BLaER1 (cell line): ENCODE data around the gene PIM3.

Experiments used
- H3K27ac ChIP-seq: shearing (Covaris generic); formaldehyde crosslinking; 2 replicates; pipeline ENCODE4 v1.8.1; 2022
- H3K27me3 ChIP-seq: shearing (Covaris generic); formaldehyde crosslinking; 2 replicates; pipeline ENCODE4 v1.8.1; 2022
- H3K36me3 ChIP-seq: shearing (Covaris generic); formaldehyde crosslinking; 2 replicates; pipeline ENCODE4 v1.8.1; 2022
- H3K4me1 ChIP-seq: shearing (Covaris generic); formaldehyde crosslinking; 2 replicates; pipeline ENCODE4 v1.8.1; 2022
- H3K4me2 ChIP-seq: shearing (Covaris generic); formaldehyde crosslinking; 2 replicates; pipeline ENCODE4 v1.8.1; 2022
- H3K4me3 ChIP-seq: shearing (Covaris generic); formaldehyde crosslinking; 2 replicates; pipeline ENCODE4 v1.8.1; 2022
- H3K9ac ChIP-seq: shearing (Covaris generic); formaldehyde crosslinking; 2 replicates; pipeline ENCODE4 v1.8.1; 2022
- H3K9me3 ChIP-seq: shearing (Covaris generic); formaldehyde crosslinking; 2 replicates; pipeline ENCODE4 v1.8.1; 2022
- H4K20me1 ChIP-seq: shearing (Covaris generic); formaldehyde crosslinking; 2 replicates; pipeline ENCODE4 v1.8.1; 2022
- Cebpa-rat ChIP-seq: shearing (Covaris generic); IDR thresholded peaks from 2 replicates; pipeline ENCODE4 v1.8.1; 2022

The PIM3 gene

GRCh38 chr22:49995361-49996118, 35.0 kb downstream of the PIM3 start:
- H3K36me3 ChIP-seq, result no peaks in the 10 kb centered on the region
- H3K4me1 ChIP-seq, result peaks cover 10% of the 10 kb centered on the region
- H3K27me3 ChIP-seq, result no peaks in the 10 kb centered on the region
- H3K27ac ChIP-seq, result peak overlapping the region; percentile 41; the same call in 1 of the 2 replicates
- H4K20me1 ChIP-seq, result no peaks in the 10 kb centered on the region
- H3K9me3 ChIP-seq, result peaks cover 17% of the 10 kb centered on the region
- TF ChIP-seq Cebpa-rat, result no peak
- no peak overlapping the region for H3K4me2 ChIP-seq
- no peak overlapping the region for H3K9ac ChIP-seq
- H3K4me3 ChIP-seq, result no peak overlapping the region

GRCh38 chr22:49996119-49996517, 35.5 kb downstream of the PIM3 start:
- Histone ChIP-seq H4K20me1 (no peaks in the 10 kb centered on the region), H3K27me3 (no peaks in the 10 kb centered on the region), H3K9ac (no peak overlapping the region), H3K4me3 (no peak overlapping the region), H3K4me2 (no peak overlapping the region), H3K4me1 (peaks cover 10% of the 10 kb centered on the region), H3K27ac (no peak overlapping the region), H3K9me3 (peaks cover 11% of the 10 kb centered on the region), H3K36me3 (no peaks in the 10 kb centered on the region)
- TF ChIP-seq Cebpa-rat, result no peak

DNA sequence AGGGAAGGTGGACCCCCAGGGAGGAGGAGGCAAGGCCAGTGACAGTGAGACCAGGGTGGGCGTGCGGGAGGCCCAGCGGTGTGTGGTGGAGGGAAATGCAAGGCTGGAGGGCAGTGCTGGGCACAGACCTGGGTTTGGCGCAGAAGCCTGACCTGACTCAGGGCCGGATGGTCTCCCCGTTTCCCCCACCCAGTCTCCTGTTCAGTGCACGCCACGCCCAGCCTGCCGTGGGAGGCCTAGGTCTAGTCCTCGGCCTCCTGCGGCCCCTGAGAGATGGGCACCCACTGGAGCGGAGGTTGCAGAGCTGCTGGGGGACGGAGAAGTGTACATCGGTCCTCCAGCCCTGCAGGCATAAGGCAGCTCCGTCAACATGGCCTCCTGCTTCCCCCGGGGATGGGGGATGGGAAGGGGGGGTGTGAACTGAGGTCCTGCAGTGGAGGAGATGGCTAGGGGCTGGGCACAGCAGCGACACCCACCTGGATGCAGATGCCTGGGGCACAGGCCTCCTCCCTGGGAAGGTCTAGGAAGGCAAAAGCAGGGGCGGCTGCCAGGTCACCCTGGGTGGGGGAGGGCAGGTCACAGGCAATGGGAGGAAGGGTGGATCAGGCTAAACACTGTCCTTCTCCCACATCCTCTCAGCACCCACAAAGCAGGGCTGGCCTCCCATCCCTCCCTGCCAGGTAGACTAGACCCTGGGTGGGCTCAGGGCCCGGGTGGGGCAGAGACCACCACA, 36.1 kb downstream of the PIM3 start:
- no peaks in the 10 kb centered on the region for H4K20me1 ChIP-seq
- H3K4me3 ChIP-seq, result no peak overlapping the region
- no peak overlapping the region for H3K27ac ChIP-seq
- peaks cover 5% of the 10 kb centered on the region for H3K9me3 ChIP-seq
- H3K4me1 ChIP-seq, result peaks cover 10% of the 10 kb centered on the region
- H3K27me3 ChIP-seq, result no peaks in the 10 kb centered on the region
- H3K36me3 ChIP-seq, result no peaks in the 10 kb centered on the region
- no peak overlapping the region for H3K4me2 ChIP-seq
- no peak for TF ChIP-seq Cebpa-rat
- no peak overlapping the region for H3K9ac ChIP-seq

- Histone ChIP-seq H3K4me1 (peaks cover 10% of the 10 kb centered on the region), H3K4me3 (no peak overlapping the region), H3K9me3 (no peaks in the 10 kb centered on the region), H3K4me2 (no peak overlapping the region), H4K20me1 (no peaks in the 10 kb centered on the region), H3K9ac (no peak overlapping the region), H3K27ac (no peak overlapping the region), H3K27me3 (no peaks in the 10 kb centered on the region), H3K36me3 (no peaks in the 10 kb centered on the region)
- TF ChIP-seq Cebpa-rat, result no peak
Observed at GRCh38 chr22:49997251-49997599, 36.7 kb downstream of the PIM3 start.

DNA sequence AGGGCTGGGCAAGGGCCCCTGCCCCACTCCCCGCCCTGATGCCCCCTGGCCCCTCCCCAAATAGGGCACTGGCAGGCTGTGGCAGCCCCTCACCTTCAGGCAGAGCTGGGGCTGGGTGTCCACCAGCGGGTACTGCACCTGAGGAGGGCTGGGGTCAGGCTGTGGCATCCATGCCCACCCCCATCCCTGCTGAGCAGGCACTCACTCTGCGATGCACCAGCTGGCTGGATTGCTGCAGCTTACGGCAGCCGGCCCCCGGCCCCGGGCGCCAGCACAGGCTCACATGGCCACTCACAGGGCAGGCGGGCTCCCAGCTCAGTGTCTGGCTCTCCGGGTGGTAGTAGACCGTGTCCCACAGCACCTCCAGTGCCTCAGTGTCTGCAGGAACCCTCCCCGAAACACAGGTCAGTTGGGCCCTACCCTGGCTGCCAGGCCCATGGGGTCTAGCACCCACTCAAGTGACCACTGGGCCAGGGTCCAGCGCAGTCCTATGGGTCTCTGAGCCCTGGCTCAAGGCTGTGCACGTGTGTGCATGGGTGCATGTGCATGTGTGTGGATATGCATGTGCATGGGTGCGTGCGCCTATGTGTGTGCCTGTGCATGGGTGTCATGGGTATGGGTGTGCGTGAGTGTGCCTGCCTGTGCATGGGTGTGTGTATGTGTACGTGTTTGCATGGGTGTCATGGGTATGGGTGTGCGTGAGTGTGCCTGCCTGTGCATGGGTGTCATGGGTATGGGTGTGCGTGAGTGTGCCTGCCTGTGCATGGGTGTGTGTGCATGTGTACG, 37.6 kb downstream of the PIM3 start:
- Histone ChIP-seq H3K9me3 (no peaks in the 10 kb centered on the region), H3K27me3 (no peaks in the 10 kb centered on the region), H3K4me3 (no peak overlapping the region), H3K36me3 (no peaks in the 10 kb centered on the region), H3K27ac (no peak overlapping the region), H3K9ac (no peak overlapping the region), H4K20me1 (no peaks in the 10 kb centered on the region), H3K4me2 (no peak overlapping the region), H3K4me1 (peaks cover 7% of the 10 kb centered on the region)
- TF ChIP-seq Cebpa-rat, result no peak

- no peaks in the 10 kb centered on the region for H3K36me3 ChIP-seq
- no peaks in the 10 kb centered on the region for H3K27me3 ChIP-seq
- H3K4me1 ChIP-seq, result peaks cover 1% of the 10 kb centered on the region; the same call in 1 of the 2 replicates
- no peak overlapping the region for H3K27ac ChIP-seq
- no peak for TF ChIP-seq Cebpa-rat
- H3K4me2 ChIP-seq, result no peak overlapping the region
- no peaks in the 10 kb centered on the region for H4K20me1 ChIP-seq
- no peak overlapping the region for H3K4me3 ChIP-seq
- no peaks in the 10 kb centered on the region for H3K9me3 ChIP-seq
- H3K9ac ChIP-seq, result no peak overlapping the region
Observed at GRCh38 chr22:49998718-49999062, 38.1 kb downstream of the PIM3 start.

- no peaks in the 10 kb centered on the region for H3K36me3 ChIP-seq
- H3K27me3 ChIP-seq, result no peaks in the 10 kb centered on the region
- H3K27ac ChIP-seq, result no peak overlapping the region
- no peak overlapping the region for H3K9ac ChIP-seq
- H4K20me1 ChIP-seq, result no peaks in the 10 kb centered on the region
- H3K4me2 ChIP-seq, result no peak overlapping the region
- H3K4me1 ChIP-seq, result no peaks in the 10 kb centered on the region
- no peak for TF ChIP-seq Cebpa-rat
- no peaks in the 10 kb centered on the region for H3K9me3 ChIP-seq
- no peak overlapping the region for H3K4me3 ChIP-seq
Observed at GRCh38 chr22:49999063-49999945, 38.7 kb downstream of the PIM3 start.

GRCh38 chr22:49999946-50000586, 39.5 kb downstream of the PIM3 start:
- no peak for TF ChIP-seq Cebpa-rat
- Histone ChIP-seq H3K4me2 (no peak overlapping the region), H3K4me3 (no peak overlapping the region), H3K9me3 (no peaks in the 10 kb centered on the region), H3K27me3 (no peaks in the 10 kb centered on the region), H3K27ac (no peak overlapping the region), H3K36me3 (no peaks in the 10 kb centered on the region), H3K4me1 (no peaks in the 10 kb centered on the region), H4K20me1 (no peaks in the 10 kb centered on the region), H3K9ac (no peak overlapping the region)
